OCI-LY3 (cell line): Measurements from ENCODE around the gene PIH1D1.

Source experiments
- CTCF ChIP-seq: fragments of 200-600, 300-600 bp; sonication (generic); IDR thresholded peaks from 2 replicates; pipeline ENCODE4 v1.5.1; 2014; ENCODE audit warnings: antibody characterized with exemption, low read length, low read depth
- EZH2phosphoT487 ChIP-seq: fragments of 200-600 bp; shearing (Covaris generic); IDR thresholded peaks from 2 replicates; pipeline ENCODE4 v1.6.1; 2018; ENCODE audit warnings: antibody characterized with exemption, mixed run types, low read depth

- no peak for TF ChIP-seq CTCF
- no peak for TF ChIP-seq EZH2phosphoT487
Measured at GRCh38 chr19:49468199-49468598, 16.6 kb upstream of the PIH1D1 start.
